ENCODE measurements around the gene UBXN7. TPM values are rescaled to one million over a fixed set of nuclear protein-coding genes. Genes with fewer than 3 reads are reported as not detected.
"Not testable (repeated sequence)": the region's sequence is repeated elsewhere in the genome, so short reads cannot be mapped to it uniquely, and the experiment has no call there.

Gene UBXN7
- total and polyA plus RNA-seq, 2 of the 4 experiments (the other 2 are of a cell fraction): 8.6 to 16.1 TPM

GRCh38 chr3:196471551-196471950 lies 39.3 kb upstream of the UBXN7 start:
- WGBS, 2 experiments (ENCODE audit: extremely low coverage in 2 of 2, insufficient read length in 1 of 2): no CpG with 5 or more reads among the region's 2 CpGs
- Histone ChIP-seq H3K23ac (ENCODE audit: low read depth, low read length) (no peak overlapping the region), H2BK5ac (ENCODE audit: low read depth, low read length, poor library complexity, severe bottlenecking) (no peak overlapping the region), H4K5ac (ENCODE audit: low read depth, low read length) (no peak overlapping the region), H2BK15ac (ENCODE audit: low read depth, low read length) (no peak overlapping the region), H4K20me1 (ENCODE audit: insufficient read depth, low read length) (no peaks in the 10 kb centered on the region), H3K79me1 (ENCODE audit: low read depth in 1 of 2, low read length in 2 of 2) (peaks cover 11 to 21% of the 10 kb centered on the region in 2 experiments; a peak in 3 of 4 replicates), H4K91ac (ENCODE audit: insufficient read depth, low read depth, low read length) (no peak overlapping the region), H3K9me1 (ENCODE audit: insufficient read depth, low read length) (peaks cover 4% of the 10 kb centered on the region), H3K36me3 (ENCODE audit: control insufficient read depth, insufficient read depth, low read length) (peaks cover 13% of the 10 kb centered on the region), H3K27me3 (ENCODE audit: control insufficient read depth, insufficient read depth, low read length) (no peaks in the 10 kb centered on the region), H3K4me2 (ENCODE audit: low read depth, low read length) (no peak overlapping the region), H2AFZ (replicated peaks; ENCODE audit: low read length, poor library complexity) (no peak overlapping the region), H3K18ac (ENCODE audit: low read depth, low read length) (no peak overlapping the region), H2BK120ac (ENCODE audit: low read depth, low read length) (no peak overlapping the region), H2BK20ac (ENCODE audit: low read depth, low read length) (no peak overlapping the region), H3K4ac (ENCODE audit: low read depth, low read length) (no peak overlapping the region), H3K14ac (replicated peaks; ENCODE audit: low read depth, low read length) (no peak overlapping the region), H3K9ac (ENCODE audit: low read depth, low read length) (no peak overlapping the region), H3K4me1 (ENCODE audit: control insufficient read depth, insufficient read depth, low read length) (no peaks in the 10 kb centered on the region), H3K9me3 (ENCODE audit: control insufficient read depth, insufficient read depth, low read length) (no peaks in the 10 kb centered on the region), H2AK9ac (replicated peaks; ENCODE audit: low read depth, low read length, poor library complexity) (no peak overlapping the region), H3K27ac (ENCODE audit: insufficient read depth, low read length) (no peak overlapping the region), H3K56ac (ENCODE audit: extremely low read depth, insufficient read depth, low read length) (no peak overlapping the region), H4K8ac (ENCODE audit: low read depth in 2 of 2, low read length in 2 of 2) (no peak overlapping the region), H3K4me3 (ENCODE audit: insufficient read depth, low read depth, low read length) (no peak overlapping the region), H2AK5ac (ENCODE audit: low read depth, low read length) (no peak overlapping the region)
- ATAC-seq (ENCODE audit: low read depth) (peak; percentile 71), DNase-seq (peak; percentile 73)
- dilution Hi-C loops (cut with HindIII; ENCODE audit: low sequenced_read_pairs, unreplicated experiment): no loop called here
- BruUV-seq (replicated peaks): no TSS peak
- no peak for TF ChIP-seq CTCF (conservative IDR thresholded peaks at IDR 0.05; ENCODE audit: low read depth, low read length)
- peak; percentile 36; the same call in 1 of the 2 replicates for TF ChIP-seq BHLHE40 (IDR thresholded peaks at IDR 0.05; ENCODE audit: low read depth, low read length)
- no peak for TF ChIP-seq USF2 (IDR thresholded peaks at IDR 0.05; ENCODE audit: low read depth, low read length)
- no peak for TF ChIP-seq NFE2L2 (IDR thresholded peaks at IDR 0.05; ENCODE audit: low read depth, low read length)
- intact Hi-C loops (cut with micrococcal nuclease): no loop called here
- ChIA-PET CTCF (no interaction called here), POLR2A (ENCODE audit: unreplicated experiment) (interaction anchor here (0.6 kb wide), 1 partner anchor 201 kb away, joined by 5 read pairs; no protein-coding TSS in a partner anchor)
- in situ Hi-C loops (cut with MboI; ENCODE audit: low sequenced_read_pairs): no loop called here

GRCh38 chr3:196470182-196470581 lies 38.0 kb upstream of the UBXN7 start:
- H2BK20ac ChIP-seq (ENCODE audit: low read depth, low read length); H3K4me1 ChIP-seq (ENCODE audit: control insufficient read depth, insufficient read depth, low read length); H4K5ac ChIP-seq (ENCODE audit: low read depth, low read length); H3K9me1 ChIP-seq (ENCODE audit: insufficient read depth, low read length); H3K4me3 ChIP-seq (ENCODE audit: insufficient read depth, low read depth, low read length); H3K27ac ChIP-seq (ENCODE audit: insufficient read depth, low read length); intact Hi-C loops (cut with micrococcal nuclease); H4K8ac ChIP-seq (ENCODE audit: low read depth in 2 of 2, low read length in 2 of 2); H3K23ac ChIP-seq (ENCODE audit: low read depth, low read length); CTCF ChIA-PET; H3K9ac ChIP-seq (ENCODE audit: low read depth, low read length); H3K14ac ChIP-seq (replicated peaks; ENCODE audit: low read depth, low read length); in situ Hi-C loops (cut with MboI; ENCODE audit: low sequenced_read_pairs); H2BK5ac ChIP-seq (ENCODE audit: low read depth, low read length, poor library complexity, severe bottlenecking); H2AFZ ChIP-seq (replicated peaks; ENCODE audit: low read length, poor library complexity); H2BK120ac ChIP-seq (ENCODE audit: low read depth, low read length); dilution Hi-C loops (cut with HindIII; ENCODE audit: low sequenced_read_pairs, unreplicated experiment); H3K9me3 ChIP-seq (ENCODE audit: control insufficient read depth, insufficient read depth, low read length); DNase-seq; H2BK15ac ChIP-seq (ENCODE audit: low read depth, low read length); H4K20me1 ChIP-seq (ENCODE audit: insufficient read depth, low read length); H3K27me3 ChIP-seq (ENCODE audit: control insufficient read depth, insufficient read depth, low read length); ATAC-seq (ENCODE audit: low read depth); H3K18ac ChIP-seq (ENCODE audit: low read depth, low read length); H3K56ac ChIP-seq (ENCODE audit: extremely low read depth, insufficient read depth, low read length); POLR2A ChIA-PET (ENCODE audit: unreplicated experiment); H3K4ac ChIP-seq (ENCODE audit: low read depth, low read length); H2AK5ac ChIP-seq (ENCODE audit: low read depth, low read length); H3K4me2 ChIP-seq (ENCODE audit: low read depth, low read length); BruUV-seq (replicated peaks); H2AK9ac ChIP-seq (replicated peaks; ENCODE audit: low read depth, low read length, poor library complexity); H4K91ac ChIP-seq (ENCODE audit: insufficient read depth, low read depth, low read length): not testable (repeated sequence)
- 94% methylated on average over 2 of the region's 3 CpGs; no CpG with 5 or more reads in 1 of the 2 experiments for WGBS, 2 experiments (ENCODE audit: extremely low coverage in 2 of 2, insufficient read length in 1 of 2)
- Histone ChIP-seq H3K36me3 (ENCODE audit: control insufficient read depth, insufficient read depth, low read length) (peaks cover 13% of the 10 kb centered on the region), H3K79me1 (ENCODE audit: low read depth in 1 of 2, low read length in 2 of 2) (peaks cover 11 to 21% of the 10 kb centered on the region in 2 experiments; a peak in 3 of 4 replicates)
